ENCODE measurements around the gene PAK4.

Gene PAK4

GRCh38 chr19:39129116-39129515 is 3.5 kb downstream of the PAK4 start:
- Histone ChIP-seq H3K27ac (ENCODE audit: low read depth, low read length) (no peak overlapping the region), H3K4me1 (ENCODE audit: control insufficient read depth in 5 of 5, insufficient read depth in 5 of 5, low read length in 5 of 5) (peaks cover 9 to 74% (median 56%) of the 10 kb centered on the region in 5 donors), H3K27me3 (ENCODE audit: control insufficient read depth in 5 of 5, insufficient read depth in 4 of 5, low read length in 5 of 5) (no peaks in the 10 kb centered on the region), H3K9ac (ENCODE audit: low read length in 5 of 5) (no peak overlapping the region), H3K9me3 (ENCODE audit: control insufficient read depth in 5 of 5, low read length in 5 of 5) (no peaks in the 10 kb centered on the region), H3K4me3 (ENCODE audit: low read depth in 1 of 5, low read length in 5 of 5) (no peak overlapping the region), H3K36me3 (ENCODE audit: control insufficient read depth in 5 of 5, insufficient read depth in 5 of 5, low read length in 5 of 5) (no peaks in the 10 kb centered on the region)

GRCh38 chr19:39130337-39131254 is 5.0 kb downstream of the PAK4 start:
- Histone ChIP-seq H3K9me3 (ENCODE audit: control insufficient read depth in 5 of 5, low read length in 5 of 5) (no peaks in the 10 kb centered on the region), H3K27ac (ENCODE audit: low read depth, low read length) (peak overlapping the region; percentile 44), H3K4me1 (ENCODE audit: control insufficient read depth in 5 of 5, insufficient read depth in 5 of 5, low read length in 5 of 5) (peaks cover 9 to 65% (median 51%) of the 10 kb centered on the region in 5 donors), H3K27me3 (ENCODE audit: control insufficient read depth in 5 of 5, insufficient read depth in 4 of 5, low read length in 5 of 5) (no peaks in the 10 kb centered on the region), H3K36me3 (ENCODE audit: control insufficient read depth in 5 of 5, insufficient read depth in 5 of 5, low read length in 5 of 5) (no peaks in the 10 kb centered on the region), H3K4me3 (ENCODE audit: low read depth in 1 of 5, low read length in 5 of 5) (peak overlapping the region in 1 of 5 donors; percentile 14), H3K9ac (ENCODE audit: low read length in 5 of 5) (peak overlapping the region in 2 of 5 donors; percentile 36 to 38)

GRCh38 chr19:39131255-39131755 is 5.7 kb downstream of the PAK4 start:
- Histone ChIP-seq H3K9ac (ENCODE audit: low read length in 5 of 5) (peak overlapping the region in 4 of 5 donors; percentile 1 to 38 (median 34)), H3K36me3 (ENCODE audit: control insufficient read depth in 5 of 5, insufficient read depth in 5 of 5, low read length in 5 of 5) (peaks cover 0 to 2% (median 0%) of the 10 kb centered on the region in 5 donors), H3K27ac (ENCODE audit: low read depth, low read length) (peak overlapping the region; percentile 44), H3K4me1 (ENCODE audit: control insufficient read depth in 5 of 5, insufficient read depth in 5 of 5, low read length in 5 of 5) (peaks cover 9 to 61% (median 46%) of the 10 kb centered on the region in 5 donors), H3K9me3 (ENCODE audit: control insufficient read depth in 5 of 5, low read length in 5 of 5) (no peaks in the 10 kb centered on the region), H3K4me3 (ENCODE audit: low read depth in 1 of 5, low read length in 5 of 5) (peak overlapping the region in 1 of 5 donors; percentile 14), H3K27me3 (ENCODE audit: control insufficient read depth in 5 of 5, insufficient read depth in 4 of 5, low read length in 5 of 5) (no peaks in the 10 kb centered on the region)

GRCh38 chr19:39132344-39132969 is 6.9 kb downstream of the PAK4 start:
- peaks cover 0 to 2% (median 0%) of the 10 kb centered on the region in 5 donors for H3K36me3 ChIP-seq (ENCODE audit: control insufficient read depth in 5 of 5, insufficient read depth in 5 of 5, low read length in 5 of 5)
- H3K4me1 ChIP-seq (ENCODE audit: control insufficient read depth in 5 of 5, insufficient read depth in 5 of 5, low read length in 5 of 5): peaks cover 7 to 60% (median 41%) of the 10 kb centered on the region in 5 donors
- H3K9ac ChIP-seq (ENCODE audit: low read length in 5 of 5): no peak overlapping the region
- no peaks in the 10 kb centered on the region for H3K9me3 ChIP-seq (ENCODE audit: control insufficient read depth in 5 of 5, low read length in 5 of 5)
- no peak overlapping the region for H3K27ac ChIP-seq (ENCODE audit: low read depth, low read length)
- H3K4me3 ChIP-seq (ENCODE audit: low read depth in 1 of 5, low read length in 5 of 5): no peak overlapping the region
- H3K27me3 ChIP-seq (ENCODE audit: control insufficient read depth in 5 of 5, insufficient read depth in 4 of 5, low read length in 5 of 5): no peaks in the 10 kb centered on the region

- Histone ChIP-seq H3K27me3 (ENCODE audit: control insufficient read depth in 5 of 5, insufficient read depth in 4 of 5, low read length in 5 of 5) (no peaks in the 10 kb centered on the region), H3K4me1 (ENCODE audit: control insufficient read depth in 5 of 5, insufficient read depth in 5 of 5, low read length in 5 of 5) (peaks cover 7 to 53% (median 33%) of the 10 kb centered on the region in 5 donors), H3K9me3 (ENCODE audit: control insufficient read depth in 5 of 5, low read length in 5 of 5) (no peaks in the 10 kb centered on the region), H3K4me3 (ENCODE audit: low read depth in 1 of 5, low read length in 5 of 5) (no peak overlapping the region), H3K9ac (ENCODE audit: low read length in 5 of 5) (no peak overlapping the region), H3K27ac (ENCODE audit: low read depth, low read length) (no peak overlapping the region), H3K36me3 (ENCODE audit: control insufficient read depth in 5 of 5, insufficient read depth in 5 of 5, low read length in 5 of 5) (peaks cover 0 to 2% (median 0%) of the 10 kb centered on the region in 5 donors)
Observed at GRCh38 chr19:39133431-39134270, 8.1 kb downstream of the PAK4 start.

GRCh38 chr19:39135701-39136100 is 10.1 kb downstream of the PAK4 start:
- Histone ChIP-seq H3K9me3 (ENCODE audit: control insufficient read depth in 5 of 5, low read length in 5 of 5) (no peaks in the 10 kb centered on the region), H3K27me3 (ENCODE audit: control insufficient read depth in 5 of 5, insufficient read depth in 4 of 5, low read length in 5 of 5) (no peaks in the 10 kb centered on the region), H3K36me3 (ENCODE audit: control insufficient read depth in 5 of 5, insufficient read depth in 5 of 5, low read length in 5 of 5) (peaks cover 0 to 2% (median 0%) of the 10 kb centered on the region in 5 donors), H3K4me1 (ENCODE audit: control insufficient read depth in 5 of 5, insufficient read depth in 5 of 5, low read length in 5 of 5) (peaks cover 7 to 52% (median 30%) of the 10 kb centered on the region in 5 donors), H3K27ac (ENCODE audit: low read depth, low read length) (no peak overlapping the region), H3K9ac (ENCODE audit: low read length in 5 of 5) (no peak overlapping the region), H3K4me3 (ENCODE audit: low read depth in 1 of 5, low read length in 5 of 5) (no peak overlapping the region)

GRCh38 chr19:39136225-39136940 is 10.8 kb downstream of the PAK4 start:
- no peaks in the 10 kb centered on the region for H3K9me3 ChIP-seq (ENCODE audit: control insufficient read depth in 5 of 5, low read length in 5 of 5)
- peaks cover 0 to 2% (median 0%) of the 10 kb centered on the region in 5 donors for H3K36me3 ChIP-seq (ENCODE audit: control insufficient read depth in 5 of 5, insufficient read depth in 5 of 5, low read length in 5 of 5)
- no peak overlapping the region for H3K4me3 ChIP-seq (ENCODE audit: low read depth in 1 of 5, low read length in 5 of 5)
- H3K27ac ChIP-seq (ENCODE audit: low read depth, low read length): no peak overlapping the region
- no peaks in the 10 kb centered on the region for H3K27me3 ChIP-seq (ENCODE audit: control insufficient read depth in 5 of 5, insufficient read depth in 4 of 5, low read length in 5 of 5)
- peak overlapping the region in 1 of 5 donors; percentile 17 for H3K9ac ChIP-seq (ENCODE audit: low read length in 5 of 5)
- peaks cover 7 to 45% (median 23%) of the 10 kb centered on the region in 5 donors for H3K4me1 ChIP-seq (ENCODE audit: control insufficient read depth in 5 of 5, insufficient read depth in 5 of 5, low read length in 5 of 5)

- Histone ChIP-seq H3K27ac (ENCODE audit: low read depth, low read length) (no peak overlapping the region), H3K27me3 (ENCODE audit: control insufficient read depth in 5 of 5, insufficient read depth in 4 of 5, low read length in 5 of 5) (no peaks in the 10 kb centered on the region), H3K9ac (ENCODE audit: low read length in 5 of 5) (peak overlapping the region in 1 of 5 donors; percentile 17), H3K4me1 (ENCODE audit: control insufficient read depth in 5 of 5, insufficient read depth in 5 of 5, low read length in 5 of 5) (peaks cover 2 to 38% (median 17%) of the 10 kb centered on the region in 5 donors), H3K4me3 (ENCODE audit: low read depth in 1 of 5, low read length in 5 of 5) (no peak overlapping the region), H3K36me3 (ENCODE audit: control insufficient read depth in 5 of 5, insufficient read depth in 5 of 5, low read length in 5 of 5) (peaks cover 0 to 2% (median 0%) of the 10 kb centered on the region in 5 donors), H3K9me3 (ENCODE audit: control insufficient read depth in 5 of 5, low read length in 5 of 5) (no peaks in the 10 kb centered on the region)
Observed at GRCh38 chr19:39137131-39137530, 11.5 kb downstream of the PAK4 start.

Measured in subcutaneous abdominal adipose tissue (tissue), 5 donors.